Activated naive CD4-positive, alpha-beta T cell treated with anti-CD3 and anti-CD28 coated beads, Interleukin-2, amount 10 ng/mL, durations not matched to agents 5 hours and 36 hours (primary cell): ENCODE measurements around the gene ETFDH. TPM values are rescaled to one million over a fixed set of nuclear protein-coding genes. Genes with fewer than 3 reads are reported as not detected.

Experiments
- total RNA-seq, 2 experiments: library from RNA; stranded (reverse); gene quantifications; one replicate each; pipeline ENCODE4 v1.2.3, GENCODE V29; 2021

Gene ETFDH
- total RNA-seq = 10 to 100 TPM; 16.2 to 18.0 TPM

GRCh38 chr4:158671915-158672806 lies at the start of gene ETFDH:
Gene ETFDH, plus strand, starts transcription at chr4:158672296. Its CDS starts 161 bp downstream, at chr4:158672457.

GRCh38 chr4:158671665-158671914 lies 506 bp upstream of the ETFDH start, which contains the start of gene C4orf46:
Gene C4orf46, minus strand, starts transcription at chr4:158671887. Its CDS starts 86 bp downstream, at chr4:158671801.

GRCh38 chr4:158722917-158723793 lies 51.1 kb downstream of the ETFDH start, which contains the start of gene PPID:
Gene PPID, minus strand, starts transcription at chr4:158723396. Its CDS starts 108 bp downstream, at chr4:158723288.

Other genes starting within 250 kb of the ETFDH start
- not detected for gene RXFP1, start 150.4 kb upstream of the ETFDH start, total RNA-seq
- 10 to 100 TPM; 11.6 to 13.7 TPM for gene C4orf46, start 409 bp upstream of the ETFDH start, total RNA-seq
- 10 to 100 TPM; 31.6 to 32.6 TPM for gene PPID, start 51.1 kb downstream of the ETFDH start, total RNA-seq
- gene FNIP2, start 96.7 kb downstream of the ETFDH start, total RNA-seq = 10 to 100 TPM; 16.0 to 16.8 TPM